Rectal smooth muscle tissue (tissue), 1 donor: ENCODE measurements around the gene TRIP11.

ENCODE experiments used
- H3K27ac ChIP-seq: one replicate; pipeline ENCODE4 v1.7.0; 2013; ENCODE audit warnings: low read depth, low read length, inconsistent platforms
- H3K27me3 ChIP-seq: one replicate; pipeline ENCODE4 v1.7.0; 2013; ENCODE audit warnings: low read length; ENCODE audit not compliant: control insufficient read depth, insufficient read depth
- H3K36me3 ChIP-seq: one replicate; pipeline ENCODE4 v1.7.0; 2013; ENCODE audit warnings: low read length; ENCODE audit not compliant: control insufficient read depth, insufficient read depth
- H3K4me1 ChIP-seq: one replicate; pipeline ENCODE4 v1.7.0; 2013; ENCODE audit warnings: low read length; ENCODE audit not compliant: control insufficient read depth, insufficient read depth
- H3K4me3 ChIP-seq: one replicate; pipeline ENCODE4 v1.7.0; 2013; ENCODE audit warnings: low read length
- H3K9ac ChIP-seq: one replicate; pipeline ENCODE4 v1.7.0; 2013; ENCODE audit warnings: low read length

TRIP11 gene

DNA sequence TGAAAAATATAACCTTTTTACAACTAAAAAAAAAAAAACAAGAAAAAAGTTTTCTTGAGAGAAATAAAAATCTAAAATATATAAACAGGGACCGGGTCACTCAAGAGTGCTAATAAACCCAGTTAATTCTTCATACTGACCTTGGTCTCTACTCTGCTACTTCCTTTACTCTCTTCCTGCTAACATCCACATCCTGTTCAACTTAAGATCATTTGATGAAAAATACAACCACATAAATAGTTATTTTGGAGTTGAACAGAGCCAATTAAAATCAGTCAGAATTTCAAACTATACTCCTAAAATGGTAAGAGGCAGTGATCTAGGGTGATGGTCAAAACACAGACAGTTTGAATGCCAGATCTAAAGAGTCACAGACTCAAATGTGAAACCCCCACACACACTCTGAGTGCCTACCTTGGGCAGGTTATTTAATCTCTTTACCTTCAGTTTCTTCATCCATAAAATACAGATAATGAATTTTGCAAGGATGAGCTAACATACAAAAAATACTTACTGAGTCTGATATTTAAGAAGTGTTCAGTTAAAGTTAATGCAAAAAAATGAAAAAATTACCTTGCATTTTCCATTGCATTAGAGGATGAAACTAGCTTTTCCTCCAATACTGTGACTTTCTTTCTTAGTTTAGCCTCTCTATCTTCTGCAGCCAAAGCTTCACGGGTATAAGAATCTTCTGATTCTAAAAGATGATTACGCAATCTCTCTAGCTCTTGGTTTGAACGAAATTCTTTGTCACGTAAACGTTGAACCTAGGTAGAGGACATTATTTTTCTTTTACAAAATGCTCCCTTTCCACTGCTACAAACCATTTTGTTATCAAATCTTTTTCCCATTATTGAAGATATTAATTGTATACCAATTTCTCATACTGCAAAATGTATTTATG, 40.9 kb downstream of the TRIP11 start:
- H3K36me3 ChIP-seq = peaks cover 3% of the 10 kb centered on the region
- H3K4me3 ChIP-seq = no peak overlapping the region
- no peak overlapping the region for H3K27ac ChIP-seq
- H3K4me1 ChIP-seq = no peaks in the 10 kb centered on the region
- H3K27me3 ChIP-seq = no peaks in the 10 kb centered on the region
- no peak overlapping the region for H3K9ac ChIP-seq

DNA sequence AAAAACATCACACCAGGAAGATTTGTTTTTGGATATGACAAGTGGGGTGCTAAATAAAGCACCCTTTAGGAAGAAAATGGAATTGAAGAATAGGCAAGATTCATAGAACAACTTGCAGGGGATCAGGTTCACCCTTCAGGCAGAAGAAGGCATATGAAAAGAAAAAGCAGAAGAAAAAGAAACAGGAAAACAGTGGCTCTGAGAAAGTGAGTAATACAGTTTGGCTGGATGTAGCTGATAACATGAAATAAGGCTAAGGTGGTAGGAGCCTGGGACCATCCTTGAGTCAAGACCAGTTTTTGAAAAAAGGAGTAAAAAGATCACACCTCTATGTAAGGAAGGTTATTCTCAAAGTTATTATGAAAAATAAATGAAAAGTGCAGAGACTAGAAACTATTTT, 42.4 kb downstream of the TRIP11 start:
- Histone ChIP-seq H3K27me3 (no peaks in the 10 kb centered on the region), H3K4me3 (no peak overlapping the region), H3K4me1 (no peaks in the 10 kb centered on the region), H3K36me3 (peaks cover 3% of the 10 kb centered on the region), H3K9ac (no peak overlapping the region), H3K27ac (no peak overlapping the region)

GRCh38 chr14:91996948-91997371, 42.9 kb downstream of the TRIP11 start:
- Histone ChIP-seq H3K4me3 (no peak overlapping the region), H3K9ac (no peak overlapping the region), H3K36me3 (peaks cover 3% of the 10 kb centered on the region), H3K27ac (no peak overlapping the region), H3K27me3 (no peaks in the 10 kb centered on the region), H3K4me1 (no peaks in the 10 kb centered on the region)

GRCh38 chr14:91987192-91987591, 52.7 kb downstream of the TRIP11 start:
- Histone ChIP-seq H3K27me3 (no peaks in the 10 kb centered on the region), H3K27ac (no peak overlapping the region), H3K4me3 (no peak overlapping the region), H3K9ac (no peak overlapping the region), H3K36me3 (peaks cover 26% of the 10 kb centered on the region), H3K4me1 (peaks cover 9% of the 10 kb centered on the region)

- Histone ChIP-seq H3K27ac (no peak overlapping the region), H3K36me3 (peaks cover 20% of the 10 kb centered on the region), H3K27me3 (no peaks in the 10 kb centered on the region), H3K4me1 (peaks cover 9% of the 10 kb centered on the region), H3K4me3 (no peak overlapping the region), H3K9ac (no peak overlapping the region)
Observed at GRCh38 chr14:91985521-91986255, 54.2 kb downstream of the TRIP11 start.

DNA sequence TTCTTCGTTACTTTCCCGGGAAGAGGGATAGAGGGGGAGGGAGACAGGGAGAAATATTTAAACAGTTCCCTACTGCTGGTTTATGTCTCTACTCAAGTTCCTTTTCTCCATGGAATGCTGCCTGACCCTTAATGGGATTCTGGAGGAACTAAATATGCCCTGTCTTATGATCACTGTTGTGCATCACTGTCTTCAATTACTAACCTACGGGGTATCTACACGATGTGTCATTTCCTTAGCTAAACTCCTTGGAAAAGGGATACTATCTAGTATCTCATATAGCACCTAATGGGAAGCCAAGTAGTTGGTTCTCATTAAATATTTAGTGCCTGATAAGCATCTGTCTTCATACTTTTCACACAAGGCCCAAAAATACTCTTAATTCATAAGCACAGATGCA, 54.9 kb downstream of the TRIP11 start:
- no peak overlapping the region for H3K9ac ChIP-seq
- peaks cover 20% of the 10 kb centered on the region for H3K36me3 ChIP-seq
- H3K27me3 ChIP-seq = no peaks in the 10 kb centered on the region
- no peak overlapping the region for H3K27ac ChIP-seq
- H3K4me3 ChIP-seq = no peak overlapping the region
- H3K4me1 ChIP-seq = peaks cover 11% of the 10 kb centered on the region

DNA sequence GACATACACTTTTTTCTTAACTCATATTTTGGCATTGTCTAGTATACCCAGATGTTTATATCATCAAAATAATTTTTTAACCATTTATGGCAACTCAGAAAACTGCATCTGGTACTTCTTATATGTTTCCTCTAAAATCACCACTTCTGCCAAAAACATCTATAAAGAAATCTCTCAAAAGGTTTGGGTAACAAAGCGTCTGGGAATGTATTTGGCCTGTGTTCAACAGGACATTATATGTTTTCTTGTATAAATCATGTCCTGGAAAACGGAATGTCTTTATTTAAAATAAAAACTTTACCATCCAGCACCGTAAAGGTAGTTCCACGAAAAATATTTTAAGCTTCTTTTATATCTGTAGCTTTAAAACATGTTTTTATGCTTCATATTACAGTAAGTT, 56.3 kb downstream of the TRIP11 start:
- H3K27ac ChIP-seq = no peak overlapping the region
- H3K36me3 ChIP-seq = peaks cover 20% of the 10 kb centered on the region
- H3K9ac ChIP-seq = no peak overlapping the region
- no peaks in the 10 kb centered on the region for H3K27me3 ChIP-seq
- H3K4me3 ChIP-seq = no peak overlapping the region
- H3K4me1 ChIP-seq = peaks cover 11% of the 10 kb centered on the region

- Histone ChIP-seq H3K27ac (no peak overlapping the region), H3K4me3 (no peak overlapping the region), H3K27me3 (no peaks in the 10 kb centered on the region), H3K4me1 (peaks cover 5% of the 10 kb centered on the region), H3K36me3 (peaks cover 9% of the 10 kb centered on the region), H3K9ac (no peak overlapping the region)
Observed at GRCh38 chr14:91980157-91980556, 59.7 kb downstream of the TRIP11 start.

DNA sequence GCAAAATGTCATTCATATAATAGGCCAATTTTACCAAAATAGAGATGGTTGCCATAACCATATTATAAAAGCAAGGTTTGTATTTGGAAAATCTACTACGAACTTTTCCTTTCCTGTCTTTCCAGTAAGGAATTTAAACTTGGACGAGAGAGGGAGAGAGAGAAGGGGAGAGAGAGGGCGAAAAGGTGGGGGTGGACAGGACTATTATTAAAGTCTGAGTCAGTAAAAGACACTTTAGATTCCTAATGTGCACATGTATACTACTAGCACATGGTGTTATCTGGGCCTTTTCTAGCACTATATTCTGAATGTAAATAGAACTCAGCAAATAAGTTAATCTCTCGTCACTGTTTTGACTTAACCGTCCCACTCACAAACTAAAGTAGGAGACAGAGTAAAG, 62.0 kb downstream of the TRIP11 start:
- peaks cover 5% of the 10 kb centered on the region for H3K4me1 ChIP-seq
- no peak overlapping the region for H3K27ac ChIP-seq
- H3K4me3 ChIP-seq = no peak overlapping the region
- no peak overlapping the region for H3K9ac ChIP-seq
- peaks cover 7% of the 10 kb centered on the region for H3K36me3 ChIP-seq
- H3K27me3 ChIP-seq = no peaks in the 10 kb centered on the region

- peaks cover 5% of the 10 kb centered on the region for H3K4me1 ChIP-seq
- H3K36me3 ChIP-seq = peaks cover 6% of the 10 kb centered on the region
- H3K4me3 ChIP-seq = no peak overlapping the region
- no peak overlapping the region for H3K9ac ChIP-seq
- no peaks in the 10 kb centered on the region for H3K27me3 ChIP-seq
- H3K27ac ChIP-seq = no peak overlapping the region
Observed at GRCh38 chr14:91975763-91976162, 64.1 kb downstream of the TRIP11 start.

- no peak overlapping the region for H3K27ac ChIP-seq
- no peaks in the 10 kb centered on the region for H3K4me1 ChIP-seq
- H3K4me3 ChIP-seq = no peak overlapping the region
- no peak overlapping the region for H3K9ac ChIP-seq
- no peaks in the 10 kb centered on the region for H3K27me3 ChIP-seq
- H3K36me3 ChIP-seq = peaks cover 5% of the 10 kb centered on the region
Observed at GRCh38 chr14:91971188-91971778, 68.6 kb downstream of the TRIP11 start.

GRCh38 chr14:91968280-91968679, 71.6 kb downstream of the TRIP11 start:
- H3K36me3 ChIP-seq = peaks cover 2% of the 10 kb centered on the region
- no peak overlapping the region for H3K27ac ChIP-seq

More at GRCh38 chr14:91968280-91968679, 71.6 kb downstream of the TRIP11 start:
- H3K9ac ChIP-seq = no peak overlapping the region
- no peaks in the 10 kb centered on the region for H3K4me1 ChIP-seq
- no peaks in the 10 kb centered on the region for H3K27me3 ChIP-seq
- H3K4me3 ChIP-seq = no peak overlapping the region
